ENCODE data around the gene LDLRAD4. TPM values are rescaled to one million over a fixed set of nuclear protein-coding genes. Genes with fewer than 3 reads are reported as not detected.

LDLRAD4 gene
- total RNA-seq, 2 experiments from 2014 or later: 34.3 to 35.7 TPM

DNA sequence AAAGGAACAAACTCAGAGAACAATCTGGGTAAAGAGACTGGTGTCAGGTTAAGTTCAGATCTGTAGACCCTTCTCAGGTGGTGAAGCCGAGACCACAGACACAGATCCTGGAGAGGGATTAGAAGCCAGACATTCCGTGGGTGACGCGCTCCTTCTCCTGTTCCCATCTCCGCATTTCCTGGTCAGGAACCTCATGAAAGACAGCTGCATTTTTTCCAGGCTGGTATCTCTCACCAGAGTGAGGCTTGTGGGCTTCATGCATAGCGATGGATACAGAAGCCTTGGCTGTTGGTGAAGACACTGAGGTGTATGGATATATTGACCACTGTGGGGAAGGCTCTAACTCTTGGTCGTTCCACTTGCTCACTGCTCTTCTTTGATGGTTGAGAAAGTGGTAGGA is 355.2 kb downstream of the LDLRAD4 start:
- Mint-ChIP-seq H3K36me3 (ENCODE audit: low read depth) (peaks cover 14% of the 10 kb centered on the region), H3K27me3 (ENCODE audit: low read depth) (no peaks in the 10 kb centered on the region), H3K4me1 (ENCODE audit: low read depth) (peaks cover 79% of the 10 kb centered on the region), H3K27ac (no peak overlapping the region), H3K4me3 (no peak overlapping the region), H3K9me3 (ENCODE audit: insufficient read depth) (no peaks in the 10 kb centered on the region)
- ChIA-PET CTCF (no interaction called here), POLR2A (no interaction called here)
- ATAC-seq (no peak), DNase-seq (no peak)

DNA sequence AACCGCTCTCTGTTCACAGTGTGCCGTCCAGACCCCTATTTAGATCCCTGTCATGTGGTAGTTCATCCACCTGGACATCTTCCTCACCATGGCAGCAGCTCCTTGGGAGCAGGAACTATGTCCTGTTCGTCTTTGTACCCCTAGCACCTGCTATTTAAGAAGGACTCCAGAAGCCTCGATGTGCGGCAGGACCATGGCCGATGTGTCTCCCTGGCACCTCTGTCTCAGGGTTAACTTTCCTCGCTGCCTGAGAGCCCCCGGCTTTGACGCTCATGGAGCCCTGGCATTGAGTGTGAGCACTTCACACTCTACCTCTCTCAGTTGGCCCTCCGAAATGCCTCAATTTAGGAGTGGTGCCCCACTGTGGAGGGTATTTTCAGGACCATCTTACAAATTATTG is 355.8 kb downstream of the LDLRAD4 start:
- Mint-ChIP-seq H3K4me1 (ENCODE audit: low read depth) (peaks cover 75% of the 10 kb centered on the region), H3K27me3 (ENCODE audit: low read depth) (no peaks in the 10 kb centered on the region), H3K36me3 (ENCODE audit: low read depth) (peaks cover 14% of the 10 kb centered on the region), H3K27ac (no peak overlapping the region), H3K4me3 (no peak overlapping the region), H3K9me3 (ENCODE audit: insufficient read depth) (no peaks in the 10 kb centered on the region)
- ChIA-PET POLR2A (interaction anchor here (0.6 to 1.6 kb wide), 2 partner anchors 12 to 39 kb away, joined by 3 to 7 read pairs; no protein-coding TSS in a partner anchor), CTCF (interaction anchor here (1.0 kb wide), 1 partner anchor 15 kb away, joined by 3 read pairs; no protein-coding TSS in a partner anchor)
- DNase-seq: no peak
- no peak for ATAC-seq

DNA sequence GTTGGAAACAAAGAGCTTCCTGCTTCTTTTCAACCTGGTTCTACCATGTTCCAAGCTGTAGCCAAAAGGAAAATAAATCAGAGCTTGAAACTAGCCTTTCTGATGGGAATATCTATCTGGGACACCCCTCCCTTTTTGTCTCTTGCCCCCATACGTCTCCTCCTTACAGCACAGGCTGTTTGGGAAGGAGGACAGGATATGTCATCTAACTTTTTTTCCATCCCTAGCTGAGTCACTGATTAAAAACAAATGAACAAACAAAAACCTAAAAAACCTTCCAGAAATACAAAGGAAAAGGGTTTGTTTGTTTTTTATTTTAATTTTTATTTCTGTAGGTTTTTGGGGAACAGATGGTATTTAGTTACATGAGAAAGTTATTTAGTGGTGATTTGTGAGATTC is 356.2 kb downstream of the LDLRAD4 start:
- Mint-ChIP-seq H3K4me3 (no peak overlapping the region), H3K9me3 (ENCODE audit: insufficient read depth) (no peaks in the 10 kb centered on the region), H3K27me3 (ENCODE audit: low read depth) (no peaks in the 10 kb centered on the region), H3K27ac (peak overlapping the region; percentile 5), H3K36me3 (ENCODE audit: low read depth) (peaks cover 14% of the 10 kb centered on the region), H3K4me1 (ENCODE audit: low read depth) (peaks cover 75% of the 10 kb centered on the region)
- DNase-seq (no peak), ATAC-seq (no peak)
- CTCF ChIA-PET: interaction anchor here (1.0 kb wide), 1 partner anchor 15 kb away, joined by 3 read pairs; no protein-coding TSS in a partner anchor
- POLR2A ChIA-PET: interaction anchor here (0.6 to 1.6 kb wide), 2 partner anchors 12 to 38 kb away, joined by 3 to 7 read pairs; no protein-coding TSS in a partner anchor

GRCh38 chr18:13576598-13576997 is 358.0 kb downstream of the LDLRAD4 start:
- H3K4me1 Mint-ChIP-seq (ENCODE audit: low read depth): peaks cover 75% of the 10 kb centered on the region
- H3K27ac Mint-ChIP-seq: peak overlapping the region; percentile 89
- ATAC-seq (no peak), DNase-seq (peak; percentile 20)
- ChIA-PET CTCF (interaction anchor here (0.6 to 3.9 kb wide), 11 partner anchors 9 to 360 kb away, joined by 3 to 18 read pairs (median 10); no protein-coding TSS in a partner anchor), POLR2A (interaction anchor here (0.7 to 4.7 kb wide), 8 partner anchors 9 to 439 kb away, joined by 3 to 61 read pairs (median 5); no protein-coding TSS in a partner anchor)
- no peaks in the 10 kb centered on the region for H3K9me3 Mint-ChIP-seq (ENCODE audit: insufficient read depth)
- H3K4me3 Mint-ChIP-seq: peak overlapping the region; percentile 35
- peaks cover 14% of the 10 kb centered on the region for H3K36me3 Mint-ChIP-seq (ENCODE audit: low read depth)
- H3K27me3 Mint-ChIP-seq (ENCODE audit: low read depth): no peaks in the 10 kb centered on the region

DNA sequence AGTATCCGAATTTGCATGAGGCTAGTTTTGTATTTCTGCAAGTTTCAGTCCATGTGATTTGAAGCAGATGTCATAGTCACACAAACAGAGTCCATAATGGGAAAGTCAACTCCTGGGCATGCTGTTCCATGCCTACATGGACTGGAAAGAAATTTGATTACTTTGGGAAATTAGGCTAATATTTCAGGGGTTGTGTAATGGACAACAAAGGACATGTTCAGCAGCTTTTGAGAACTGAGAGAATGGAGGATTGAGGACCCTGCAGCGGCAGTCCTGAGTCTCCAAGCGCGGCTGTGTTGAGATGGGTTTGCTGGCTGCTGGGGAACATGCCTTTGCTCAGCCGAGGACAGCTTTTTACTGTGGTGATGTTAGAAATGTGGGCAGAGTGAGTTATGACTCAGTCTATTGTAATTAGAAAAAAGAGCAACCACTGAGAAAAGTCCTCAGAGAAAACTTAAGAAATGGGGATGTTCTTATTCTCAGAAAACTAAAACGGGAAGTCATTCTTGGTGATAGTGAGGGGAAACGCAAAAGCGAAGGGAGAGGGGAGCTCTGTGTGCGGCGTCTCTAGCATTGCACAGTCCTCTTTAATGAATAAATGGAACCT is 358.6 kb downstream of the LDLRAD4 start:
- POLR2A ChIA-PET: interaction anchor here (0.7 to 4.7 kb wide), 9 partner anchors 9 to 440 kb away, joined by 3 to 61 read pairs (median 4); no protein-coding TSS in a partner anchor
- peak overlapping the region; percentile 60 for H3K4me3 Mint-ChIP-seq
- H3K27me3 Mint-ChIP-seq (ENCODE audit: low read depth): no peaks in the 10 kb centered on the region
- H3K27ac Mint-ChIP-seq: peak overlapping the region; percentile 89
- no peaks in the 10 kb centered on the region for H3K9me3 Mint-ChIP-seq (ENCODE audit: insufficient read depth)
- ATAC-seq (peak; percentile 90), DNase-seq (peak; percentile 71)
- H3K4me1 Mint-ChIP-seq (ENCODE audit: low read depth): peaks cover 76% of the 10 kb centered on the region
- H3K36me3 Mint-ChIP-seq (ENCODE audit: low read depth): peaks cover 16% of the 10 kb centered on the region
- CTCF ChIA-PET: interaction anchor here (1.1 to 3.9 kb wide), 10 partner anchors 10 to 361 kb away, joined by 4 to 18 read pairs (median 10); no protein-coding TSS in a partner anchor

DNA sequence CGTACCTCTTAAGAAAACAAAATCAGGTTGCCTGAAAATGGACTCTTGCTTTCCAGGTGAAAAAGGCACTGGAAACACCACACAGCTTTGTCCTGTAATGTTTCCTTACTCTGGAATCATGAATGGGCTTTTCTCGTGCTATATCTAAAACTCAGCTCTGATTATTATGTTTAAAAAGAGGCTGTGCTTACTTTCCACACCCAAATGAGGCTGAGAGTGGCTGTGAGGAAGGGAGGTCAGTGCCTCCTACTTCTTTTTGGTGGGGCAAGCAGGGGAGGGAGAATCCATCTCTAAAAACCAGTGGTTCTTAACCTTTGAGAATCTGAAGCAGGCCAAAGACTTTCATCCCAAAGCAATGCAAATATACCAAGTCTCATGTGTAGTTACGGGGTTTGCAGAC is 359.2 kb downstream of the LDLRAD4 start:
- ChIA-PET POLR2A (interaction anchor here (0.7 to 4.7 kb wide), 8 partner anchors 10 to 440 kb away, joined by 3 to 61 read pairs (median 5); no protein-coding TSS in a partner anchor), CTCF (interaction anchor here (1.1 to 3.9 kb wide), 10 partner anchors 10 to 362 kb away, joined by 3 to 18 read pairs (median 10); no protein-coding TSS in a partner anchor)
- ATAC-seq (peak; percentile 11), DNase-seq (no peak)
- Mint-ChIP-seq H3K9me3 (ENCODE audit: insufficient read depth) (no peaks in the 10 kb centered on the region), H3K27ac (peak overlapping the region; percentile 89), H3K4me3 (peak overlapping the region; percentile 60), H3K4me1 (ENCODE audit: low read depth) (peaks cover 72% of the 10 kb centered on the region), H3K27me3 (ENCODE audit: low read depth) (no peaks in the 10 kb centered on the region), H3K36me3 (ENCODE audit: low read depth) (peaks cover 16% of the 10 kb centered on the region)

DNA sequence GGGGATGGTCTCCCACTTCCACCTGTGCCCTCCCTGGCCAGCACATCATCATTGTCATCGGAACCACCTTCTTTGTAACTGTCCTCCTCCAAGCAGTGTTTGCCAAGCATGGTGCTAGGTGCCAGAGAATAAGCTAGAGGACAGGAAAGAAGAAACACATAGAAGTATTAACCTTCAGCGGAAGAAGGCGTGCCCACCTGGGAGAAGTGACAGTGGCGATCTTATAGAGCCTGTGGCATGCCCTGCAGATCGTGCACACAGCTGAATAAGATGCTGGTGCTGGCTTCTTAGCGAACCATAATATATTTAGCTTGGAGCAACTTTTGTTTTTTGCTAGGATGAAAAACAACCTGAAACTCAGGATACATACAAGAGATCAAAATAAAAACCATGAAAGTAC is 359.8 kb downstream of the LDLRAD4 start:
- no peak for DNase-seq
- H3K27me3 Mint-ChIP-seq (ENCODE audit: low read depth): no peaks in the 10 kb centered on the region

DNA sequence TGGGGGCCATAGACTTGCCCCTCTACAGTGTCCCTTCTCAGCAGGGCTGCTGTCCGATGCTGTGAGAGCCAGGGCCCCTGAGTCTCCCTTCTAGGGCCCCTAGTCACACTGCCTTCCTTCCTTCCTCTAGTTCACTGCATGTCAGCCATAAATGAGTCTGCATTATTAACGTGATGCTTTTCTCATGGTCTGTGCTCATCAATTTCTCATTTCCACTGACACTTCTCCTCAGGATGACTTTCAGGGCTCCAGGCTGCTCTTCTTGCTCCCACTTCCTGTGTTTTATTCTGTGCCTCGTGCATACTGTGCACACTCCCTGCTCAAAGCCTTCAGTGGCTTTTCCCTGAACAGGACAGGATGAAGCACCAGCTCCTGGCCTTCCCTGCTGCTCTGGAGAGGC is 361.3 kb downstream of the LDLRAD4 start:
- peak overlapping the region; percentile 5 for H3K4me3 Mint-ChIP-seq
- H3K4me1 Mint-ChIP-seq (ENCODE audit: low read depth): peaks cover 76% of the 10 kb centered on the region
- CTCF ChIA-PET: interaction anchor here (1.1 to 3.9 kb wide), 4 partner anchors 12 to 29 kb away, joined by 3 to 18 read pairs (median 8); no protein-coding TSS in a partner anchor
- ATAC-seq (peak; percentile 17), DNase-seq (no peak)
- H3K9me3 Mint-ChIP-seq (ENCODE audit: insufficient read depth): no peaks in the 10 kb centered on the region
- H3K27me3 Mint-ChIP-seq (ENCODE audit: low read depth): no peaks in the 10 kb centered on the region
- H3K27ac Mint-ChIP-seq: peak overlapping the region; percentile 80
- H3K36me3 Mint-ChIP-seq (ENCODE audit: low read depth): peaks cover 19% of the 10 kb centered on the region
- POLR2A ChIA-PET: interaction anchor here (4.7 kb wide), 1 partner anchor 33 kb away, joined by 61 read pairs; no protein-coding TSS in a partner anchor

More for the DNA sequence above, 359.8 kb downstream of the LDLRAD4 start:
- ChIA-PET CTCF (interaction anchor here (1.1 to 3.9 kb wide), 7 partner anchors 10 to 362 kb away, joined by 3 to 18 read pairs (median 11); no protein-coding TSS in a partner anchor), POLR2A (interaction anchor here (1.1 to 4.7 kb wide), 4 partner anchors 12 to 34 kb away, joined by 4 to 61 read pairs (median 9); no protein-coding TSS in a partner anchor)
- H3K27ac Mint-ChIP-seq: peak overlapping the region; percentile 86
- peaks cover 74% of the 10 kb centered on the region for H3K4me1 Mint-ChIP-seq (ENCODE audit: low read depth)
- peak overlapping the region; percentile 19 for H3K4me3 Mint-ChIP-seq
- peaks cover 16% of the 10 kb centered on the region for H3K36me3 Mint-ChIP-seq (ENCODE audit: low read depth)
- H3K9me3 Mint-ChIP-seq (ENCODE audit: insufficient read depth): no peaks in the 10 kb centered on the region
- ATAC-seq: peak; percentile 20

DNA sequence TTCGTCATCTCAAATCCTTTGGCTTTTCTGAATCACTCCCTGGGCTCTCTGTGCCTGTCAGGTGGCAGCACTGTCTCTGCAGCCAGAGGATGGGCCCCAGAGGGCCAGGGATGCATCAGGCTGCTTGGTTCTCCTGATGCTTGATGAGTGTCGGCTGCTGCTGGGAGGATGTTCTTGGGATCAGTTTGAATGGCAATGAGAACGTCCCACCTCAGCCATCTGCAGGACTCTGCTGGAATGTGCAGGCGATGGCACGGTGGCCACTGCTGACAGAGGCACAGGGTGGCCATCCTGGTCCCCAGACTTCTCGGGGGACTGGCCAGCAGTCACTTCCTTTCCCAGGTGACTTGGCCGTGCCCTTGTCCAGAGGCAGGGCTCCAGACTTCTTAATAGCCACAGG is 361.8 kb downstream of the LDLRAD4 start:
- ATAC-seq: no peak
- peaks cover 20% of the 10 kb centered on the region for H3K36me3 Mint-ChIP-seq (ENCODE audit: low read depth)
- peak overlapping the region; percentile 5 for H3K4me3 Mint-ChIP-seq
- no peak for DNase-seq
- peaks cover 76% of the 10 kb centered on the region for H3K4me1 Mint-ChIP-seq (ENCODE audit: low read depth)
- POLR2A ChIA-PET: interaction anchor here (4.7 kb wide), 1 partner anchor 32 kb away, joined by 61 read pairs; no protein-coding TSS in a partner anchor
- H3K27me3 Mint-ChIP-seq (ENCODE audit: low read depth): no peaks in the 10 kb centered on the region
- CTCF ChIA-PET: interaction anchor here (1.3 to 2.9 kb wide), 3 partner anchors 13 to 26 kb away, joined by 3 to 10 read pairs (median 4); no protein-coding TSS in a partner anchor
- peak overlapping the region; percentile 80 for H3K27ac Mint-ChIP-seq
- H3K9me3 Mint-ChIP-seq (ENCODE audit: insufficient read depth): no peaks in the 10 kb centered on the region

DNA sequence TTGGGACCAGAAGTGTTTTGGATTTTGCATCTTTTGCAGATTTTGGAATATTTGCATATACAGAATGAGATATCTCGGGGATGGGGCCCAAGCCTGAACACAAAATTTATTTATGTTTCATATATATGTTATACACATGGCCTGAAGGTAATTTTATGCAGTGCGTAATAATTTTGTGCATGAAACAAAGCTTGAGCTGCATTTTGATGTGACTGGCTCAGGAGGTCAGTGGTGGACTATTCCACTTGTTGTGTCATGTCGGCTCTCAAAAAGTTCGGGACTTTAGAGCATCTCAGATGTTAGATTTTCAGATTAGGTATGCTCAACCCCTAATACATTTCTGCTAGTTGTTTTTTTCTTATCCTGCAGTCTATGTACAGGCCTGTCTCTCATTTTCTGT is 362.4 kb downstream of the LDLRAD4 start:
- ATAC-seq (no peak), DNase-seq (no peak)
- Mint-ChIP-seq H3K4me3 (no peak overlapping the region), H3K27ac (peak overlapping the region; percentile 46), H3K27me3 (ENCODE audit: low read depth) (no peaks in the 10 kb centered on the region), H3K9me3 (ENCODE audit: insufficient read depth) (no peaks in the 10 kb centered on the region), H3K4me1 (ENCODE audit: low read depth) (peaks cover 76% of the 10 kb centered on the region), H3K36me3 (ENCODE audit: low read depth) (peaks cover 18% of the 10 kb centered on the region)
- CTCF ChIA-PET: interaction anchor here (0.7 to 2.9 kb wide), 5 partner anchors 13 to 33 kb away, joined by 3 to 10 read pairs (median 3); no protein-coding TSS in a partner anchor
- POLR2A ChIA-PET: interaction anchor here (1.2 kb wide), 1 partner anchor 31 kb away, joined by 3 read pairs; no protein-coding TSS in a partner anchor

DNA sequence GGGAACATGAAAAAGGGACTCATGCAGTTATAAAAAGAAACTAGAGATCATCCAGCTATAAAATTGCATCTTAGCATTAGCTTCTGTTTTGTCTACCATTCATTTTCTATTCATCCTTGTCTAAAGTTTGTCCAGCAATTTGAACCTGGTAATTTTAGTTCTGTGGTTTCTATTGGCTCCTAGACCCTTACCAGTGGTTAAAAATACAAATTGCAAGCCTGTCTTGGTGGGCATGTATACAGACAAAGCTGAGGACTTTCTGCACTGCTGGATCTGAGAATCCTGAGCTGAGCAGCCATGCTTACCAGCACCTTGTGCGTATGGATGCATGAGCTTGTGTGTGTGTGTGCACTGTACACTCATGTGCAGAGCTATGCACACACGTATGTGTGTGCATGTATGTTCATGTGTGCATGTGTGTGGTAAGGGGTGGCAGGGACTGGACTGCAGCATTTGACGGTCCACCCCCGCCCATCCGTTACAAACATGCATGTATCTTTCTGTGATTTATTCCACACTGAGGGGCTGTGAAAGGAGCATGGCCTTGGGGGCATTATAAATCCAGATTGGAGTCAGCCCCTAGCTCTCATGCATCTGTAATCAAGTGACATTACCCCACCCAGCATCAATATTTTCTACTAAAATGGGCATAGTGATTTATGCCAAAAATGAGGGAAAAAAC is 363.1 kb downstream of the LDLRAD4 start:
- ChIA-PET POLR2A (interaction anchor here (0.6 to 1.3 kb wide), 3 partner anchors 21 to 31 kb away, joined by 3 read pairs; no protein-coding TSS in a partner anchor), CTCF (interaction anchor here (0.6 to 2.9 kb wide), 6 partner anchors 14 to 929 kb away, joined by 3 to 10 read pairs (median 3); no protein-coding TSS in a partner anchor)
- no peaks in the 10 kb centered on the region for H3K27me3 Mint-ChIP-seq (ENCODE audit: low read depth)
- H3K9me3 Mint-ChIP-seq (ENCODE audit: insufficient read depth): no peaks in the 10 kb centered on the region
- H3K4me1 Mint-ChIP-seq (ENCODE audit: low read depth): peaks cover 78% of the 10 kb centered on the region
- H3K36me3 Mint-ChIP-seq (ENCODE audit: low read depth): peaks cover 17% of the 10 kb centered on the region
- DNase-seq: no peak
- no peak overlapping the region for H3K27ac Mint-ChIP-seq
- H3K4me3 Mint-ChIP-seq: no peak overlapping the region
- ATAC-seq: no peak

All from activated CD8-positive, alpha-beta T cell treated with anti-CD3 and anti-CD28 coated beads, Interleukin-2, amount 10 ng/mL, durations not matched to agents 7 days and 5 days (primary cell).